COLO668 (cell line): ENCODE results near the gene RIPPLY2.
"Not testable (repeated sequence)": the region's sequence is repeated elsewhere in the genome, so short reads cannot be mapped to it uniquely, and the experiment has no call there.

Experiments
- DNase-seq: peaks from one replicate; lab custom pipeline; 2025; ENCODE audit not compliant: unreplicated experiment; lab: John Stamatoyannopoulos, UW

The RIPPLY2 gene

GRCh38 chr6:83853178-83854000 is at the start of gene RIPPLY2:
TSS of gene RIPPLY2 (plus strand) at chr6:83853360. CDS start at chr6:83853417, 57 bp downstream.
- peak; percentile 79 for DNase-seq

GRCh38 chr6:83803492-83803891 is 49.7 kb upstream of the RIPPLY2 start:
- DNase-seq: not testable (repeated sequence)

- no peak for DNase-seq
Measured at GRCh38 chr6:83804886-83805285, 48.3 kb upstream of the RIPPLY2 start.

- no peak for DNase-seq
Measured at GRCh38 chr6:83808005-83808404, 45.2 kb upstream of the RIPPLY2 start.

GRCh38 chr6:83808926-83809325 is 44.2 kb upstream of the RIPPLY2 start:
- DNase-seq: no peak

GRCh38 chr6:83812595-83812994 is 40.6 kb upstream of the RIPPLY2 start:
- DNase-seq: no peak

- DNase-seq: no peak
Measured at GRCh38 chr6:83815631-83816272, 37.4 kb upstream of the RIPPLY2 start.

- no peak for DNase-seq
Measured at GRCh38 chr6:83822629-83823169, 30.5 kb upstream of the RIPPLY2 start.

- no peak for DNase-seq
Measured at GRCh38 chr6:83824388-83824801, 28.8 kb upstream of the RIPPLY2 start.

GRCh38 chr6:83824831-83825230 is 28.3 kb upstream of the RIPPLY2 start:
- no peak for DNase-seq

- no peak for DNase-seq
Measured at GRCh38 chr6:83827050-83827449, 26.1 kb upstream of the RIPPLY2 start.

- DNase-seq: no peak
Measured at GRCh38 chr6:83838727-83839126, 14.4 kb upstream of the RIPPLY2 start.

GRCh38 chr6:83844170-83844569 is 9.0 kb upstream of the RIPPLY2 start:
- DNase-seq: no peak

GRCh38 chr6:83846291-83846690 is 6.9 kb upstream of the RIPPLY2 start:
- no peak for DNase-seq

- DNase-seq: no peak
Measured at GRCh38 chr6:83847179-83847578, 6.0 kb upstream of the RIPPLY2 start.

GRCh38 chr6:83849127-83849526 is 4.0 kb upstream of the RIPPLY2 start:
- DNase-seq: no peak

GRCh38 chr6:83849610-83850009 is 3.5 kb upstream of the RIPPLY2 start:
- no peak for DNase-seq

GRCh38 chr6:83852528-83853177 is 507 bp upstream of the RIPPLY2 start:
- DNase-seq: no peak

- DNase-seq: peak; percentile 66
Measured at GRCh38 chr6:83854001-83854501, 891 bp downstream of the RIPPLY2 start.

- no peak for DNase-seq
Measured at GRCh38 chr6:83854766-83855165, 1.6 kb downstream of the RIPPLY2 start.
